NCI-H2227 (cell line): Measurements from ENCODE around the gene CDK6.
A peak's percentile ranks its signal among the peaks of the same experiment; 100 is the strongest.
"Not testable (repeated sequence)": the region's sequence is repeated elsewhere in the genome, so short reads cannot be mapped to it uniquely, and the experiment has no call there.

Source experiments
- DNase-seq: peaks from one replicate; lab custom pipeline; 2025; ENCODE audit not compliant: unreplicated experiment; lab: John Stamatoyannopoulos, UW

CDK6 gene

DNA sequence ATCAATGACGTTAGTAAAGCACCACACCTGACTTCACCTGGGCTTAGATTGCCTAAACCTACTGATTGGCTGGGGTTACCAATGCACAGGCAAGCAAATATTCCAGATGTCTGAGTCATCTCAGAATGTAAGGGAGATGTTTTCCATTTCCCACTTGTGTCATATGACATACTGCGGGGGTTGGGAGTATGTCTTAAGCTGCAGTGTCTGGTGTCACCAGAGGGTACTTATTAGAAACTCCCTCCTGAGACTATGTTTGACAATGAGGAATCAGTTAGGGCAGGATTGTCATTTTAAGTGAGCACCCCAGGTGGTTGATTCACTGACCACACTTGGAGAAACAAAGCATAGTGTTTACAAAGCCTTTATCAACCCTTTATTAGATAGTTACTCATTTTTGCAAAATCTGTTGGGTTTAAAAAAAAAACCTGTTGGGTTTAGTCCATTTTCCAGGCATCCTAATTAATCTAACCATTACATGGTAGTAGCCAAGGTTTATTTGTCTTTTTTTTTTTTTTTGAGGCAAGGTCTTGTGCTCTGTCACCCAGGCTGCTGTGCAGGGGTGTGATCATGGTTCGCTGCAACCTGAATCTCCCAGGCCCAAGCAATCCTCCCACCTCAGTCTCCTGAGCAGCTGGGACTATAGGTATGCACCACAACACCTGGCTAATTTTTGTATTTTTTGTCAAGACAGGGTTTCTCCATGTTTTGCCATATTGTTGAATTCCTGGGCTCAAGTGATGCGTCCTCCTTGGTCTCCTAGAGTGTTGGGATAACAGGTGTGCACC is 72.5 kb downstream of the CDK6 start:
- peak; percentile 35 for DNase-seq

DNA sequence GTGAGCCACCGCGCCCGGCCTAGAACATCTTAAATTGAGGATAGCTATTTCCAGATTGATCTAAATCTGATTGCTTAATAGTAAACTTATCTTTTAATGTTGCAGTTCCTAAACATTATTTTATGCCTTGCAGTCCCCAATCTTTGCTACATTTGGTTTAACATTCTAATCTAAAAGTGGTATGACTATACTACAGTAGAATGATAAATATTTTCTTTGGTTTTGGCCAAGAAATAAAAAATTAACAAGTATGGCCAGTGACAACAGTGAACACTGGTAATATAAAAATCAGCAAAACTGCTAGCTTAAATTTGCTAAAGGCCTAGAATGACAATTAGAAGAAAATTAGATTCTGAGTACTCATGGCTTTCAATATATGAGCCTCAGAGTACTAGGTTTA is 73.5 kb downstream of the CDK6 start:
- DNase-seq, result no peak

DNA sequence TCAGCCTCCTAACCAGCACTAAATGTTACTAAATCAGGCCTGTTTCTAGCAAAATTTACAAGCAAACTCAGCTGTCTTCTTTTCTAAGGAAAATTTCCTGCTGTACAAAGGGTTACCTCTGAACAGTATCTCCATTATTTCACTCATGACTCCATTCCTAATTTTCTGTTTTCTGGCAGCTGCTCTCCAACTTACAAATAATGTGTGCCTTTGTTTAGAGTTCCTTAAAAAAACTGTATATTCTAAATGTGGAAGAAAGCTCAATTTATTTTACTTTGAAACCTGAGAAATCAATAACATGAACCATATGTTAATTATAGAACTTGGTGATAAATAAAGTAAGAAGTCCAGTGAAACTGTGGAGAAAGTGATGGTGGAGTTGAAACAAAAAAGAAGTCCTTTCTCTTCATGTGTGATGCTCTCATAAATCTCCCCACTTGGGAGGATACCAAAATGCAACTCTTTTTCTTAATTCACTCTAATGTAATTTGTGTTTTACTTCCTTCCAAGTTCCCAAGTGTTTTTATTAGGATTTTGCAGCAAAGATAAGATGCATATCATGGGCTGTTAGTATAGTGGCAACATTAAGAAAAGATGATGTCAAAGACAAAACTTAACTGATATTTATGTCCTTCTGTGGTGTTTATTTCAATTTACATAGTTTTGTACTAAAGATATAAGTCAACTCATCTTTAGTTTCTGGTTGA is 74.8 kb downstream of the CDK6 start:
- no peak for DNase-seq

DNA sequence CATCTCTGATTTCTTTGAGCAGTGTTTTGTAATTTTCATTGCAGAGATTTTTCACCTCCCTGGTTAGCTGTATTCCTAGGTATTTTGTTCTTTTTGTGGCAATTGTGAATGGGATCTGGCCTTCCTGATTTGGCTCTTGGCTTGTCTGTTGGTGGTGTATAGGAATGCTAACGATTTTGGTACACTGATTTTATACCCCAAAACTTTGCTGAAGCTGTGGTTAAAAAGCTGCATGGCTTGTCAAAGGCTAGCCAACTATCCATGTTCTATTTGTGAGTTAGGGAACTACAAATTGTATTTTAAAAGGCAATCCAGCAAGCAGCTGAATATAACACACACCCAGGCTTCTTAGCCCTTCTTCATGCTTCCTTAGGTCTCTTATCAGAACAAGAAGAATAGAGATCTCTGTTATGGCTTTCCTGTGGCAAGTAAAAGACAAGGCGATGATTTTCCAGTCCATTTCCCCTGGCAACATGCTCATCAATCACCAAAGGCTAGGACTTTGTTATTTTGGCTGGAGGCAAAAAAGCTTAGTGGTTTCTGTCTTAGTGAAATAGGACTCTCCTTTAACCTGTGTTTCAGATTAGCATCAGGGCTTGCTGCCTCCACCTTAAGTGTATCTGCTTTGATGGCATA is 77.5 kb downstream of the CDK6 start:
- DNase-seq, result no peak

DNA sequence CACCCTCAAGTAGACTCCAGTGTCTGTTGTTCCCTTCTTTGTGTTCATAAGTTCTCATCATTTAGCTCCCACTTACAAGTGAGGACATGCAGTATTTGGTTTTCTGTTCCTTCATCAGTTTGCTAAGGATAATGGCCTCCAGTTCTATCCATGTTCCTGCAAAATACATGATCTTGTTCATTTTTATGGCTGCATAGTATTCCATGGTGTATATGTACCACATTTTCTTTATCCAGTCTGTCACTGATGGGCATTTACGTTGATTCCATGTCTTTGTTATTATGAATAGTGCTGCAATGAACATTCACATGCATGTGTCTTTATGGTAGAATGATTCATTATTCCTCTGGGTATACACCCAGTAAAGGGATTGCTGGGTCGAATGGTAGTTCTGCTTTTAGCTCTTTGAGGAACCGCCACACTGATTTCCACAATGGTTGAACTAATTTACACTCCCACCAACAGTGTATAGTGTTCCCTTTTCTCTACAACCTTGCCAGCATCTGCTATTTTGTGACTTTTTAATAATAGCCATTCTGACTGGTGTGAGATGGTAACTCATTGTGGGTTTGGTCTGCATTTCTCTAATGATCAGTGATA is 79.0 kb downstream of the CDK6 start:
- DNase-seq, result not testable (repeated sequence)

DNA sequence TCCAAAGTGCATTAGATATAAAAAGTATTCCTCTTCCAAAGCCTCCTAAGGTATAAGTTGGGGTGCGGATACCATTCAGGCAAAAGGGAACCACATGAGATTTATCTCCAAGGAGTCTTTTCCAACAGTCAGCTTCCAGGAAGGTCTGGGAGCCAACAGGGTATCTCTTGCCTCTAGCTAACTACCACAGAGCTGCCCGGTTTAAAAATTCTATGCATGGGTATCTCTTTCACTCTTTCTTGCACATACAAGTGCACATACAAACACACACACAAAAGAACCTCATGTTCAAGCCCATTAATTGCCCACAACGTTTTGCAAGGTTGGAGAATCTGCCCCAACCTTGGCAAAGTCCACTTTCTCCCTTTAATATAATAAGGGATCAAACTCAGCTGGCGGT is 80.7 kb downstream of the CDK6 start:
- DNase-seq, result no peak

DNA sequence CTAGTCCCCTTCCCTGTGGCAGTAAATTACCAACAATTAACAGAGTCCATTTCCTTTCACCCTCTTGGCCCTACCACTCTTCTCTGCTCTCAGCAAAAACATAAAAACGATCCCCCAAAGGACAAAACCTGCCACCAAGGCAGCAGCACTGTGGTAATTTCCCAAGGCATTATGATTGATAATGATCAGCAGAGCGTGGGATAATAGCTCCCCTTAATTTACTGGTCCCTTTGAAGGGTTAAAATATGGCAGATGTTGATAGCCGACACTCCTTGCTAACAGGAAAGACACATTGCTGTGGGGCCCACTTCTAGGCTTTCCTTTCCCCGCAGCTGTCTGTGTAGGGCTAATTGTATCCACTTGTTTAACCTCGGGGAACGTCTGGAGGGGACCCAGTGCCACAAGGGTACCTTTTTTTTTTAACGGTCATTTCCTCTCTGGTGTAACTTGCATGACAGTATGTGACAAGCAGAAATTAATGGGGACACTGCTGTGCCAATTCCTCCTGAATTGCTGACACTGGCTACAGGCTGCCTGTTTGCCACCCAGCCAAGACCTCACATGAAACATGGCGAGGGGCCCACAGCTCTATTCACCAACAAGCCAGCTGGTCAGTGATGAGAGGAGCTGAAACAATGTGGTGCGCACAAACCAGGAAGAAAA is 81.3 kb downstream of the CDK6 start:
- DNase-seq, result peak; percentile 55

DNA sequence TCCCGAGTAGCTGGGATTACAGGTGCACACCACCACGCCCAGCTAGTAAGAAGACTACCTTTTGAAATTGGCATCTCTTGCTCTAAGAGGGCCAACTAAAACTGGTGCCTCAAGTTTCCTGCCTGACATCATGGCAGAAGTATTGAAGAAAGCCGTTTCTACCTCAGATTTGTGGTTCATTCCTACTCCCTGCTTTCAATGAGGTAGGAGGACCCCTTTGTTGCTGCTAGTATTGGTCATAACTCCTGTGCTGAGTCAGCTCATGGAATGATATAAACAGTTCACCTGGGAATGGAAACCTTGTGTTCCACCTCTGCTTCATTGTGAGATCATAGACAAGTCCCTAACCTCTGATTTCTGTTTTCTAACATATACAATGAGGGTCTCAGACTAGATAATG is 82.8 kb downstream of the CDK6 start:
- no peak for DNase-seq

DNA sequence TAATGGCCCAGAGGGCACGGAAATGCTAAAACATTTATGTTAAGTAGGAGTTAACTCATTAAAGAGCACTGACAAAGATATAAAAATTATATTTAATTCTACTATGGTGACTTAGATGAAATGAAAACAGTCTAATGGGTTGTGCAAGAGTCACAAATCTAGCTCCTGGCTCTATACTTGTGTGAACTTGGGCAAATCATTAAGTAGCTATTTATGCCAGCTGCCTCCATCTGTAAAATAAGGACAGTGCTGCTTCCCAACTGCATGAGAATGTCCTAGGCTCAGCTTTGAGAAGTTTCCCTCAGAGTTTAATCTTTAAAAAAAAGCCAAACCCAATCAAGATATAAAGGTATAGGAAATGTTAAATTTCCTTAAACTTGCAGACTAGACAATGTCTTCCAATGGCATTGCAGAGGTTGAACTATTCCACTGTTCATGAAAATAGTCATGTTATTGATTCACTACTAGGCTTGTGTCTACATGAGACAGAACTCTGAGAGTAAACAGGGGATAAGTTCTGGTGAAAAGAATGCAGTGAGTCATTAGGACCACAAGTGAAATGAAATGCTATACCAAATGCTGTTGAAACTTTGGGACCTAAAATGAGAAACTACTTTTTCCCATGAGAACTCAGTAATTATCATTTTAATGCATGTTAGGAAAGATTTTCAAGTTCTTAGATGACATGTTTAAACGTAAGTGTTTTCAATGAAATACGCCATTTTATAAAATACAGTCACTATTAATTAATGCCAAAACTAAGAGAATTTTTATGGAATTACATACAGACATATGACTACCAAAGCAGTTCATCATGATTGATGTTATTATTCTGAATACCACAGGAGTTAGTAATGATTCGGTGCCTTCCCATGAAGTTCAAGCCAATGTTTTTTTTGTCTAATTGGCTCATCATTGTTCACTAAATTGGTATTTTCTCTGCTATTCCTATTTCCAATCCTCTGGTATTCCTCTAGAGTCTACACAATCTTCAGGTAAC is 84.2 kb downstream of the CDK6 start:
- DNase-seq, result no peak

DNA sequence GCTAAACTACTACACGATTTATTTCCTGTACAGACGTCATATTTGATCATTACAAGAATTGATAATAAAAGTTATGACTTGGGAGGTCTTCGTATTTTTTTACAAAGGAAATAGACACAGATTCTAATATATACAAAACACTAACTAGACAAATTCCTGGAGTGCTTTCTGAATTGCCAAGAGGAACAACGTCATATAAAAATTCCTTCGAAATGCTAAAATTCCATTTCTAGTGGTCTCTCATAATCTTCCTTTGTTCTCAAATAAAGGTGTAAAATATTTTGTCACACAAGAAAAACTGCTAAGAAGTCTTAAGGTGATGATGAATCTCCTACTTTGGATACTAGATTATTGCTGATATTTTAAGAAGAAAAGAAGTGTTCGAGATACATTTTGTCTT is 85.4 kb downstream of the CDK6 start:
- no peak for DNase-seq

DNA sequence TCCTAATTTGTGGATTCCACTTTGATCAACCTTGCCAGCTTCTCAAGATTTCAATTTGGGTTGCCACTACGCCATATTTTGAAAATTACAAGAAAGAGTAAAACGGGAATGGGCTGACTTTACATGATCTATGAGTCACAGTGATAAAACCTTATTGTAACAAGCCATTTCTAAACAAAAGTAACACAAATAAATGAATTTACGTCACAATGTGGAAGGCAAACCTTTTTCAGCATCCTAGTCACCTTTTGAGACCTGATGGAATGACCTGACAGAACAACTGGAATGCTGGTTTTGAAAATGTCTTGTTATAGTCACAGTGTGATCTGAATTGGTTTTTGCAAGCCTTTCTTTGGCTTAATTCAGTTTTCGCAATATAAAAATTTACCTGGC is 85.9 kb downstream of the CDK6 start:
- no peak for DNase-seq

DNA sequence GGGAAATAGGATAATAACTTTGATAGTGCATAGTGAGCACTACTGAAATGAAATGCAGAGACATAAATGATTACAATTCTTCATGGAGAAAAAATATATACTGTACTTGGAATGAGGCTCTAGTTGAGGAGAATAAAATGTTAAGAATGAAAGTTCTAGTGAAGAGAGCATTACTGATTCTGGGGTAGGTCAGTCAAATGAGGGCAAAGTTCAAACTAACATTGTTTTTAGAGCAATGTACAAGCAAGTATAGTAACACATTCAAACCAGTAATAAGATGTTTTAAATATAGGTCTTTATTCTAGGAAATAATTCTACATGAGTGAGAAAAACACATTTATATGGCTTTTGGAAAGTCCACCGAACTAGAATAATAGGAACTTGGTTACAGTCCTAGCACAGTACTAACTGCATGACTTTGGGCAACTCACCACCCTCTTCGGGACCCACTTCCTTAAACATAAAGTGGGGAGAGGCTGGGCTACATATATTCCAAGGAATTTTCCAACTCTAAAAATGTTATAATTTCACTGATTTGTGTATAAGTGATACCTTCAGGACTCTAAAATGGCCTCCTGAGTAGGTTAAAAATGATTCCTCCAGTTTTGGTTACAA is 86.4 kb downstream of the CDK6 start:
- DNase-seq, result no peak

DNA sequence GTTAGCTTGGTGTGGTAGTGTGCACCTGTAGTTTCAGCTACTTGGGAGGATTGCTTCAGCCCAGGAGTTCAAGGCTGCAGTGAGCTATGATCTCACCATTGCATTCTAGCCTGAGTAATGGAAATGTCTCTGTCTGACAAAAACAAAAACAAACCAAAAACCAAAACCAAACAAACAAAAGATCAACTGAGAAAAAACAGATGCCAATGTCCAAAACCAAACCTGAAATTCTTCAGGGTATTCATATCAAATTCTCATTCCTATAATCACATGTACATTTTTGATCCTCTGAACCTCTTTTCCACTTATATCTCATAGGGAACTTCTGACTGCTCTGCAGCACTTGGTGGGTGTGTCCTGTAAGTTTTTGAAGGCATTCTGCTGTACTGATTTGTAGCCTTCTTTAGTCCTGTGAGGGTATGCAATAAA is 87.0 kb downstream of the CDK6 start:
- DNase-seq, result no peak

DNA sequence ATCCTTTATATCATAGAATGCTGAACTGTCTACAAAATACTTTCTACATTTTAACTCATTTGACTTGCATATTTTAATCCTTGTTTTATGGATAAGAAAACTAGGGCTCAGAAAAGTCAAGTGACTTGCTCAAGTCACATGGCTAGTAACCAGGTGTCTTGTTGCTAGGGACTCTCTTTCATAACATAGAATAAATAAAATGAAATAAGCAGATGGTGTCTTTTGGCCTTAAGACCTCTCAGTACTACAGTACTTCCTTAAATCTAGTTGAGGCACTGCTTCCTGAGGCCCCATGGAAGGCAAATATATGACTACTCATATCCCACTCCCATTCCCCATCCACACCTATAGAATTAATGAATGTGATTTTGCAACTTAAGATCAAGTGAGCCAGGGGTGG is 87.9 kb downstream of the CDK6 start:
- DNase-seq, result no peak

DNA sequence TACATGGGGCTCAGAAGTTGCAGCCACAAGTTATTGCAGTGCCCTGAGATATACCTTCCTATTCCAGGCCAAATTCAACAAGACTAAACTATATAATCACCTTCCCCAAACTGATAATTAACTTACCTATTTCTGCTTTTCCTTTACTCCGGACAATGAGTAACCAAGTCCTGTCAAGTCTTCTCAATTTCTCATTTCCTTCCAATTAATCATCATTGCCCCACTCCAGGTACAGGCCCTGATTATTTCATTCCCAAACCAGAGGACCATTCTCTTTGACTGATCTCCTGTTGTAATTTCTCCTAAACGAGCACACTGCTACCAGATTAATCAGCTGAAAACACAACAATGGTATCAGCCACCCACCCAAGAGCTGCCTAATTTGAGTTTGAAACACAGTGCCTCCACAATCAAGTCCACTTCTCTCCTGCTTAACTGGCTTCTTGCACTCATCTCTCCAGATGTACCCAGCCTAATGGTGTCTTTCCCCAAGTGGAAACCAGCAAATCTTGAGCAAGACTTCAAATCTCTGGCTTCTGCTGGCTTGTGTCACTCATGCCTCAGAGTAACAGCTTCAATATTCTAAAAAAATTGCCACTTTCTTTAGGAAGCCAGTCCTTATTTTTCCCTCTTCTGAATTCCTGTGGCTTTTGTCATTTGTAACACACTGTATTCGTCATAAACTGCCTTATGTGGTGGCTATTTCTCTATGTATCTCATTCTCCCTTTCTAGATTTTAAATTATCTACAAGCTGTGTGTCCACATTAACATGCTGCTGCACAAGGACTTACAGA is 89.1 kb downstream of the CDK6 start:
- no peak for DNase-seq

DNA sequence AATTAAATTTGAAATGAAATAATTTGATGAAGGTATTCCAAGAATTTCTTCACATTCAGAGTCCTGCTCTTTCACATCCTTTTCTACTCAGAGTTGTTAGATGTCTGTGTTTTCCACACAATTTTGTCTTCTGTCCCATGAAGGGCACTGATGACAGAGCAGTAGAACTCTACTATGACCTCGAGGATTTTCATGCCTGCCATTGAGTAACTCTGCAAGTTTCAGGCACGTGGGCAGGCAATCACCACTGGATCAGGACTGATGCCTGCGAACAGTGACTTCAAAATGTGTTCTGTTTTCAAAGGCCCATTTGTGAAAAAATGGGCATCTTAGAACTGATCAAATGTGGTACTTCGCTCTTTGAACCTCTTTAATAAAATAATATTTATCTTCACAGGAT is 91.1 kb downstream of the CDK6 start:
- DNase-seq, result no peak

DNA sequence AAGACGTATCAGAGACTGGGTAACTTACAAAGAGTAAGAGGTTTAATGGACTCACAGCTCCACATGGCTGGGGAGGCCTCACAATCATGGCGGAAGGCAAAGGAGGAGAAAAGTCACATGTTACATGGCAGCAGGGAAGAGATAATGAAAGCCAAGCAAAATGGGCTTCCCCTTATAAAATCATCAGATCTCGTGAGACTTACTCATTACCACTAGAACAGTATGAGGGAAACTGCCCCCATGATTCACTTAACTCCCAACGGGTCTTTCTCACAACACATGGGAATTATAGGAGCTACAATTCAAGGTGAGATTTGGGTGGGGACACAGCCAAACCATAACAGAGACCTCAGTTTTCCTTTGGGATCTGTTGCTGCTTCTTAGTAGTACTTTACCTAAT is 92.2 kb downstream of the CDK6 start:
- not testable (repeated sequence) for DNase-seq

DNA sequence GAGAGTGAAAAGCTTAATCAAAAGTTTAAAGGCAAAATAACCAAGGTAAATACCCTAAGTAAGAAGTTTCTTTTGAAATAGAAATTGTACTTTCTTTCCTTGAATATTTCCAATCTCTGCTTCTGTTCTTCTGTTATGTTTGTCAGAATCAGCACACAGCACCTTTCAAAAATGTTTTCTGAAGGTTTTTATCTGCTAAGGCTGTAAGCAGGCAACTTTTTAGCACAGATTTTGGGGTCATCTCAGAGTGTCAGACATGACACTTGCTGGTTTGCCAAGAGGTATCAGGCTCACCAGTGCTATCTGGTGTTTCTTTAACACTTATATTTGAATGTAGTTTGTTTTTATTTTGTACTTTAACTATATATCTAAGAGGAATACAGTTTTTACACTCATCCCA is 94.2 kb downstream of the CDK6 start:
- DNase-seq, result no peak

DNA sequence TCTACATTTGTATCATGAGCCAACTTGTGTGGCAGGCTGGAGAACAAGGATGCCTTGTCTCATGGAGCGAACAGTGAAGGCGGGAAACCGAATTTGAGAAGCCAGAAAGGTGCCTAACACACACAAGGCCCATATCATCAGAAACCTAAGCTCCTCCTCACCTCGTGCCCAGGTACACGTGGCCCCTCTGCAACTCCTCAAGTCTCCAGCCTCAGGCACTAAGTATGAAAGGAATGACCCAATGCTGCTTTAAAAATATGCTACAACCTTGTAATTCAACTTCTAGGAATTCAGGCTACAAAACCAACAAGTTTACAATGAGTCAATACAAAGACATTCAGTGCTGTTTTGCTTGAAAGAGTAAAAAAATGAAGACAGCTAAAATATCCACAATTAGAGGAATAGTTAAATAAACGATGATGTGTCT is 95.7 kb downstream of the CDK6 start:
- no peak for DNase-seq
